ENCODE results near the gene SAP30BP. TPM values are rescaled to one million over a fixed set of nuclear protein-coding genes. Genes with fewer than 3 reads are reported as not detected.

The SAP30BP gene
- total and polyA plus RNA-seq, 2 of the 13 experiments (the other 11 are each of a cell fraction or from before 2014, with no cell fraction given): 67.7 to 99.4 TPM

DNA sequence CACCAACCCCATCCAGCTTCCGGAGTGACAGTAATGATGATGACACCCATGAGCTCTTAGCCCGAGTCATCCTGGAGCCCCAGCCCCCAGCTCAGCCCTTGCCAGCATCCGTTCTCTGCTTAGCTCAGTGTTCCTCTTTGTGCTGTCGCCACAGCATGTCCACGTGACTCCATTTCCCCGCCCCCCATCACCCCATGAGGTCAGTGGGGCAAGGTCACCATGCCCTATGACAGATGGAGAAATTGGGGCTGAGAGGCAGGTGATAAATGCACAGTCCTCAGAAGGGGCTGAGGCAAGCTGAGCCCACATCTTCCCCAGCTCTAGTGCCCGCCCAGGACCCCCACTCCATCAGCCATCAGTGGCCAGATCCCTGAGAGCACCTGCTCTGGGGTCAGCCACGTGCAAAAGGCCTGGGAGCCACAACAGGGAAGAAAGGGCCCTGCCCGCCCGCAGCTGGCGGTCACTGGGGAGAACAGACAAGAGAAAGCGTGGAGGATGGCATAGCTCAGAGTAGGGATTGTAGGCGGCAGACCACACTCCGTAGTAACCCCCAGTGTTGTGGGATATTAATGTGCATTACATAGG is 71.2 kb downstream of the SAP30BP start (continued):
- TF ChIP-seq, protein P1, sequence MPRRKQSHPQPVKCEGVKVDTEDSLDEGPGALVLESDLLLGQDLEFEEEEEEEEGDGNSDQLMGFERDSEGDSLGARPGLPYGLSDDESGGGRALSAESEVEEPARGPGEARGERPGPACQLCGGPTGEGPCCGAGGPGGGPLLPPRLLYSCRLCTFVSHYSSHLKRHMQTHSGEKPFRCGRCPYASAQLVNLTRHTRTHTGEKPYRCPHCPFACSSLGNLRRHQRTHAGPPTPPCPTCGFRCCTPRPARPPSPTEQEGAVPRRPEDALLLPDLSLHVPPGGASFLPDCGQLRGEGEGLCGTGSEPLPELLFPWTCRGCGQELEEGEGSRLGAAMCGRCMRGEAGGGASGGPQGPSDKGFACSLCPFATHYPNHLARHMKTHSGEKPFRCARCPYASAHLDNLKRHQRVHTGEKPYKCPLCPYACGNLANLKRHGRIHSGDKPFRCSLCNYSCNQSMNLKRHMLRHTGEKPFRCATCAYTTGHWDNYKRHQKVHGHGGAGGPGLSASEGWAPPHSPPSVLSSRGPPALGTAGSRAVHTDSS (CRISPR knock-in tag; conservative IDR thresholded peaks at IDR 0.05): no peak
- TF ChIP-seq TSC22D2 (CRISPR knock-in tag; IDR thresholded peaks at IDR 0.05; ENCODE audit: borderline replicate concordance) (no peak), HMGA1 (CRISPR knock-in tag; conservative IDR thresholded peaks at IDR 0.05) (no peak), KLF16 (CRISPR knock-in tag; IDR thresholded peaks at IDR 0.05) (peak in 1 of 2 experiments; percentile 43; a peak in 1 of 4 replicates), MIXL1 (CRISPR knock-in tag; IDR thresholded peaks at IDR 0.05) (no peak), NR3C1 (CRISPR knock-in tag; IDR thresholded peaks at IDR 0.05) (no peak), ZNF124 (CRISPR knock-in tag; IDR thresholded peaks at IDR 0.05) (no peak), MAF1 (CRISPR knock-in tag; IDR thresholded peaks at IDR 0.05; ENCODE audit: borderline replicate concordance) (no peak), SRSF4 (IDR thresholded peaks at IDR 0.05; ENCODE audit: low read depth, low read length, poor library complexity, severe bottlenecking) (no peak), ELF1 (CRISPR knock-in tag; IDR thresholded peaks at IDR 0.05) (no peak)
- TF ChIP-seq, protein P2, sequence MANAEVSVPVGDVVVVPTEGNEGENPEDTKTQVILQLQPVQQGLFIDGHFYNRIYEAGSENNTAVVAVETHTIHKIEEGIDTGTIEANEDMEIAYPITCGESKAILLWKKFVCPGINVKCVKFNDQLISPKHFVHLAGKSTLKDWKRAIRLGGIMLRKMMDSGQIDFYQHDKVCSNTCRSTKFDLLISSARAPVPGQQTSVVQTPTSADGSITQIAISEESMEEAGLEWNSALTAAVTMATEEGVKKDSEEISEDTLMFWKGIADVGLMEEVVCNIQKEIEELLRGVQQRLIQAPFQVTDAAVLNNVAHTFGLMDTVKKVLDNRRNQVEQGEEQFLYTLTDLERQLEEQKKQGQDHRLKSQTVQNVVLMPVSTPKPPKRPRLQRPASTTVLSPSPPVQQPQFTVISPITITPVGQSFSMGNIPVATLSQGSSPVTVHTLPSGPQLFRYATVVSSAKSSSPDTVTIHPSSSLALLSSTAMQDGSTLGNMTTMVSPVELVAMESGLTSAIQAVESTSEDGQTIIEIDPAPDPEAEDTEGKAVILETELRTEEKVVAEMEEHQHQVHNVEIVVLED (CRISPR knock-in tag; IDR thresholded peaks at IDR 0.05; ENCODE audit: borderline replicate concordance): no peak
- TF ChIP-seq, protein P3, sequence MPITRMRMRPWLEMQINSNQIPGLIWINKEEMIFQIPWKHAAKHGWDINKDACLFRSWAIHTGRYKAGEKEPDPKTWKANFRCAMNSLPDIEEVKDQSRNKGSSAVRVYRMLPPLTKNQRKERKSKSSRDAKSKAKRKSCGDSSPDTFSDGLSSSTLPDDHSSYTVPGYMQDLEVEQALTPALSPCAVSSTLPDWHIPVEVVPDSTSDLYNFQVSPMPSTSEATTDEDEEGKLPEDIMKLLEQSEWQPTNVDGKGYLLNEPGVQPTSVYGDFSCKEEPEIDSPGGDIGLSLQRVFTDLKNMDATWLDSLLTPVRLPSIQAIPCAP (CRISPR knock-in tag; IDR thresholded peaks at IDR 0.05; ENCODE audit: low read depth): no peak
